GM20431 (cell line): ENCODE data around the gene HSBP1L1.

Experiments used
- in situ Hi-C: fragments of 300-500 bp; cut with MseI, MboI; formaldehyde crosslinking; loops from one replicate; pipeline ENCODE4 v1.15.0; 2020; ENCODE audit warnings: low sequenced_read_pairs; ENCODE audit not compliant: unreplicated experiment

The HSBP1L1 gene

GRCh38 chr18:79927607-79928562 is 36.6 kb upstream of the HSBP1L1 start:
- in situ Hi-C loops, result no loop called here

- in situ Hi-C loops, result no loop called here
Measured at GRCh38 chr18:79928563-79928960, 35.9 kb upstream of the HSBP1L1 start.

GRCh38 chr18:79930020-79930642 is 34.3 kb upstream of the HSBP1L1 start:
- in situ Hi-C loops, result no loop called here

- in situ Hi-C loops, result no loop called here
Measured at GRCh38 chr18:79931475-79931874, 33.0 kb upstream of the HSBP1L1 start.

- in situ Hi-C loops, result no loop called here
Measured at GRCh38 chr18:79932907-79933306, 31.5 kb upstream of the HSBP1L1 start.

GRCh38 chr18:79933765-79934164 is 30.7 kb upstream of the HSBP1L1 start:
- in situ Hi-C loops, result no loop called here

- in situ Hi-C loops, result no loop called here
Measured at GRCh38 chr18:79934311-79935097, 29.9 kb upstream of the HSBP1L1 start.

- in situ Hi-C loops, result no loop called here
Measured at GRCh38 chr18:79935098-79935480, 29.4 kb upstream of the HSBP1L1 start.

GRCh38 chr18:79935499-79935898 is 28.9 kb upstream of the HSBP1L1 start:
- in situ Hi-C loops, result no loop called here

- in situ Hi-C loops, result no loop called here
Measured at GRCh38 chr18:79935925-79936324, 28.5 kb upstream of the HSBP1L1 start.

- in situ Hi-C loops, result no loop called here
Measured at GRCh38 chr18:79936641-79937040, 27.8 kb upstream of the HSBP1L1 start.

GRCh38 chr18:79937103-79937860 is 27.2 kb upstream of the HSBP1L1 start:
- in situ Hi-C loops, result no loop called here

- in situ Hi-C loops, result no loop called here
Measured at GRCh38 chr18:79938196-79938595, 26.2 kb upstream of the HSBP1L1 start.

GRCh38 chr18:79939096-79939495 is 25.3 kb upstream of the HSBP1L1 start:
- in situ Hi-C loops, result no loop called here

- in situ Hi-C loops, result no loop called here
Measured at GRCh38 chr18:79940126-79940813, 24.2 kb upstream of the HSBP1L1 start.

GRCh38 chr18:79940814-79941472 is 23.5 kb upstream of the HSBP1L1 start:
- in situ Hi-C loops, result no loop called here

GRCh38 chr18:79941473-79942119 is 22.8 kb upstream of the HSBP1L1 start:
- in situ Hi-C loops, result no loop called here

- in situ Hi-C loops, result no loop called here
Measured at GRCh38 chr18:79942211-79942610, 22.2 kb upstream of the HSBP1L1 start.
